HG02840 (cell line): ENCODE data around the gene IL1RAP.
"Not testable (repeated sequence)": the region's sequence is repeated elsewhere in the genome, so short reads cannot be mapped to it uniquely, and the experiment has no call there.

ENCODE experiments used
- ATAC-seq: cut with Tn5 transposase; IDR thresholded peaks from one replicate; pipeline ENCODE4 v1.9.1; 2021; ENCODE audit warnings: mild to moderate bottlenecking, moderate library complexity, moderate number of reproducible peaks; ENCODE audit not compliant: unreplicated experiment, low FRiP score

The IL1RAP gene

GRCh38 chr3:190505381-190506003 is 8.4 kb upstream of the IL1RAP start:
- ATAC-seq, result no peak

- ATAC-seq, result no peak
Observed at GRCh38 chr3:190506271-190506670, 7.6 kb upstream of the IL1RAP start.

- ATAC-seq, result no peak
Observed at GRCh38 chr3:190512666-190513065, 1.2 kb upstream of the IL1RAP start.

- ATAC-seq, result no peak
Observed at GRCh38 chr3:190514413-190515153, 698 bp downstream of the IL1RAP start.

GRCh38 chr3:190516416-190516815 is 2.5 kb downstream of the IL1RAP start:
- ATAC-seq, result no peak

DNA sequence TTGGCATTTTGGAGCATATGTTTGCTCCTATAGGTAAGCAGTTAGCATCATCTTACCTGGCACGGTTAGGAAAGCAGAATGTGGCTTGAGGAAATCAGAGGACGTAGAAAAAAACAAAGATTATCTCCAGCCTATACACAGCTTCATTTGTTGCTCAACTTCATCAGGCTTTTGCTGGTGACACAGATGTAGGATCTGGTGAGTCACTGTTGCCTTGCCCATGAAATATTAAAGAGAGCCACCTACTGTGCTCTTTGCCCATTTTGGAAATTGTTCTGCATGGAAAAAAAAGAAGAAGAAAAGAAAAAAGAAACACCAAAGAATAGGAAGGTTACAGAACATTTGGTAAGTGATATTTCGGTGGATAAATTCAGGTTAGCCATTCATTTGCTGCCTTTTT is 3.8 kb downstream of the IL1RAP start:
- no peak for ATAC-seq

GRCh38 chr3:190518531-190518930 is 4.6 kb downstream of the IL1RAP start:
- not testable (repeated sequence) for ATAC-seq

DNA sequence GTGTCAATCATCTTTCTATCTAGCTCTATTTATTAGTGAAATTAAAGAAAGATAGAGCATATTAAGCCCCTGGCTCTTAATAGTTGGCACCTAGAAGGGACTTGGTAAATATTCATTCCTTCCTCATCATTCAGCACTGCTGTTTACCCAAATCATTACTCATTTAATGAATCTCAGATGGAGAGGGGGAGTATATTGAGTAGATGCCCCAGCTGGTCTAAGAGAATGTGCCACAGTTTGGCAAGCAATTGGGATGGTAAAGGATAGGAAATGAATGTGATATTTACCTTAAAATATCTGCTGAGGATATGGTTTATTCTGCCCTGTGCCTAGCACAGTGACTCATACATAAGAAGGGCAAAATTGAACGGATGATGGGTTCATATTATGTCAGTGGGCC is 6.0 kb downstream of the IL1RAP start:
- no peak for ATAC-seq

DNA sequence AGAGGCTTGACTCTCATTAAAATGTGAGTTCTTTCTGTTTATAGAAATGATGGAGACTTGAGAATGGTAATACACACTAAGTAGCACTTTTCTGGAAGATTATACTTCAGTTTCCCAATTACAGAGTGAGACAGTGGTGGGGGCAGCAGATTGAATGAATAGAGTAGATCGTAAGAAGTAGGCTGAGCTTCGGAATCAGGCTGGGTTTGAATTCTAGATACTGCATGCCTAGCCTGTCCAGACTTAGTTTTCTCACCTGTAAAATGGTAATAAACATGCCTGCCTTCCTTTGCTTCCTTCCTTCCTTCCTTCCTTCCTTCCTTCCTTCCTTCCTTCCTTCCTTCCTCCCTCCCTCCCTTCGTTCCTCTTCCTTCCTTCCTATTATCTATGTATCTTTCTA is 8.1 kb downstream of the IL1RAP start:
- no peak for ATAC-seq

DNA sequence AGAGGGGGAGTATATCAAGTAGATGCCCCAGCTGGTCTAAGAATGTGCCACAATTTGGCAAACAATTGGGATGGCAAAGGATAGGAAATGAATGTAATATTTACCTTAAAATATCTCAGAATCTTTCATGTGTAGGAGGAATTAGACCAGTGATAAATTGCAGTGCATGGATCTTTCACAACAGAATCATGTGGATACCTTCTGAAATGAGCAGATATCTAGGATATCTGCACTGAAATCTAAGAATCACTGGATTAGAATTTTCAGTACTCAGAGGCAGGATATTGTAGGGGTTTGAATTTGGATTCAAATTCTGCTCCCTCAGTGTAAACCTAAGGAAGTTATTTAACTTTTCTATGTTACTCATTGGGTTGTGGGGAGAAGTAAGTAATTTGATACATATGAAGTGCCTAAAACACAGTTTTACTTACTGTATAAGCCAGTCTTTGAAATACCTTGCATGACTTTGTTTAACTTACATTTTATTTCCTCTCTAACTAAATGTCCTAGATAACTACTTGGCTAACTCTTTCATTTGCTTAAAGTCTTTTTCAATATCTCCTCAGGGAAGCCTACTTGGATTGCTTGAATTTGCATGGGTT is 8.8 kb downstream of the IL1RAP start:
- ATAC-seq, result no peak

DNA sequence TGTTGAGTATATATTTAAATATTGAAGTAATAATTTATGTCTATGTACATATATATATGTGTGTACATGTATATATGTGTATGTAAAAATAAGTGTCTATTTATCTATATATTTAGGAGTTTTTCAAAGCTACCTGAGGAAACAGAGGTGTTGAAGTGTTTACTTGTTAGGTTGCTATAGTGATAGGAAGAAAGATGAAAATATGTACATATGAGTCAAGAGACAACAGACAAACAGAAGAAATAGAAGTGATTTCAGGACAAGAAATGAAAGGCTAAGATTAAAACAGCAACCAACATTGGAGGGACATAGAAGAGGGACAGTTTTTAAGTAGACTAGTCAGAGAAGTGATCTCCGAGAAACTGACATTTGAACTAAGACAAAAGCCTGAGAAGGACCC is 11.1 kb downstream of the IL1RAP start:
- no peak for ATAC-seq

GRCh38 chr3:190525634-190526033 is 11.7 kb downstream of the IL1RAP start:
- ATAC-seq, result no peak

DNA sequence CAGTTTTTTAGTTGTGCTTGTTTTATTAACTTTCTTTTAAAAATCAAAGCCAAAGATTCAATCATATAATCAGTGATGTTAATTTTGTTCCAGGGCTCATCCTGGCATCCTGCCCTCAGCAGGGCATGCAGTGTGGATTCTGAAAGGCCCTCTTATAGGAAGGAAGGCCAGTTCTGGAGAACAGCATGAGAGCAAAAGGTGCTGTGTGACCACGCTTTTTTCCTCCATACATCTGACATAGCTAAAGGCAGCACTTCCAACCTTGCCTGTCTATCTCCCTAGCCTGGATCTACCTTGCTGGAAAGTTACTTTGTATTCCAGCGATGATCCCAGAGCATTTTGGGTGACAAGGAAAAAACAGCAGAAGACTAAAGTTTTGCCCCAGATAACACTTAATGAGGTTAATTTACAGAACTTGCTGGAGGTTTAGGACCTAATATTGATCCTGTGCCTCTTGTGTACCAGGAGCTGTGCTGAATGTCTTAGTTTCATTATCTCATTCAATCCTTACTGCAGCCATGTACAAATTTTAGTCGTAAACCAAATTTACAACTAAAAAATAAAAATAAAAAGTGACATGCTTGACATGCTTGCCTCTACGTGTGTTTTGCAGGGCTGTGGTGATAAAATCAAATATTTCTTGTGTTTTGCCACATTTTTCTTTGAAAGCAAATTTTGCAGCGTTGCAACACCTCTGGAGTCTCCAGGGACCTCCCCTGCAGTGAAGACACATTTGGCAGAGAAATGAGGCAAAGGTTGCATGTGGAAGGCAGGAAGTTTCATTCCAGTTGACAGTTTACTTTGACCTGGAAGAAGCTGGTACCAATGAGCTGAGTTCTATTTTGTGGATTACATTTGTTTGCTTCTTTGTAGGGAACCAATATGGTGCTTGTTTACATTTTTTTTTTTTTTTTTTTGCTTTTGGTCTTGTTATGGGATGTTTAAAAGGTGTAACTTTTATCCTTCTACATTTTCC is 13.2 kb downstream of the IL1RAP start:
- no peak for ATAC-seq

DNA sequence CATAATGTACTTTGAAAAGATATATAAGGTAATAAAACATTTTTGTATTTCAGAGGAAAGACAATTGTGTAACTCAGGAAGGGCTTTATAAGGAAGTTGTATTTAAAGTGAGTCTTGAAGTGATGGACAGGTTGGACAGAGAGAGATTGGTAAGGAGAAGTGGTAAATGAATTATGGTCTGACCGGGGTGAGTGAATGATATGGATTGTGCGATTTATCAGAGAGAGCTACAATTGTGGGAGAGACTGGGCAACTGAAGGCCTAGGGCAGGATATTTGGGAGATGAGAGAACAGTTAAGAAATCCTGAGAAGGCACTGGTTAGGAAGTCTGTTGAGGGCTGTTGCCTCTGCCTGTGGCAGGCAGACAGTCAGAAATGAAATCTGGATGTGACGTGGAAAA is 14.8 kb downstream of the IL1RAP start:
- no peak for ATAC-seq

DNA sequence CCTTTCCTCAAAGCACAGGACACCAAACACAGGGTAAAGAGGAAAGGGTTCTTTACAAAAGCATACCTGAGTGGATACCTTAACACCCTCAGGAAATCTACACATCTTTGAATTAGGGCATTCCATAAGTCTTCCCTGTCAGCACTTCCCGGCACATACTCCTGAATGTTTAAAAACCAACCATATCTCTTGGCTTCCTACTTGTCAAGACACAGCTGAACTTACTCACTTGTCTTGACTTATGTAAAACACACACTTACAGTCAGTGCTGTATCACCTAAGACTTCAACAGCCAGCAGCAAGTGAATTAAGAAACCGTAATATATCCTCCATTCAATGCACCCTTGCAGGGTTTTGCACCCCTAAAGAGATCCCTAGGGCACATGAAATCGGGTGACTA is 17.5 kb downstream of the IL1RAP start:
- ATAC-seq, result no peak

- ATAC-seq, result no peak
Observed at GRCh38 chr3:190532731-190533203, 18.9 kb downstream of the IL1RAP start.

DNA sequence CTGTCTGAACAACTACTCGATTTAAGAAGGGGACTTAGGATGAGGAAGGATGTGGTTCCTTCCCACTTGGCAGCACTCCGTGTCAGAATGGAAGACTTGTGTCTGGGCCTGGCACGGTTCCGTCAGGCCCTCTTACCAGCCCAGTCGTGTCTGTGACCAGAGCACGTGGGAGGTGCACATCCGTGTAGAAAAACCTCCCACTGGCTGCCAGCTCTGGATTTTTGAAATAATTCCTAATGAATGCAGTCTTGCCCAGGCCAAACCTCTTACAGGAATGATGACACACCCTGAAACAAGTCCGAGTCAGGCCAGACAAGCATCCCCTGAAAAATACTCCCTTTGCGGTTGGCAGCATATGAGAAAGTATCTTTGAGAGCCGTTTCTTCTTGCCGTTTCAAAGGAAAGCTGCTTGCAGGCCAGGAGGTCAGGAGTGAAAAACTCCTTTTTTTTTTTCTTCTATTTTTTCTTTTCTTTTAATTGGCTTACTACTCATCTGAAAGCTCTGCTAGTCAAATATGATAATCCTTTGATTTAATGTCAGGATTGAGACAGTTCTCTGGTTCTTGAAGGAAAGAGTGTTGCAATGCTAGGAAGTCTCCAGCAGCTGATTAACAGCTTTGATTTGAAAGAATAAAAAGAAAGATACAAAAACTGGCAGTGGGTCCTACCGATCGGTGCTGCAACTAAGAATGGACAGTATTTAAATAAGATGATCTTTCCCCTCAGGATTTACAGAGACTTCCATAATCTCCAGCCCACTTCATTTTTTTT is 19.8 kb downstream of the IL1RAP start:
- no peak for ATAC-seq

DNA sequence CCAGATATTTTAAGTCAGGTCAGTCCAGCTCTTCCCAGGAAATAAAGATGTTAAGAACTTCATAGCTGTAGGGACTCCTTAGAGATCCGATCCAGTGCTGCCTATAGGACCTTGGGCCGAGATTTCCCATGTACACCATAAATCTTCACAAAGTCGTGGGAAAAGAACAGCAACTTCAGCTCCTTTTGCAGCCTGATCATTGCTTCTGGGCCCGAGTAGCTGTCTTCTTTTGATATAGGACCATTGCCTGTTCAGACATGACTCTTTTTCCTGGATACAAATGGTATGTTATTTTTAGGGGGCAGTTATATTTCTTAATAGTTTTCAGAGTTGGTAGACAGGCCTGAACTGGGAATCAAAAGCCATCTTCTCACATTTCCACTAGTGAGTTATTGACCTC is 20.5 kb downstream of the IL1RAP start:
- ATAC-seq, result no peak

- no peak for ATAC-seq
Observed at GRCh38 chr3:190534986-190535385, 21.1 kb downstream of the IL1RAP start.

DNA sequence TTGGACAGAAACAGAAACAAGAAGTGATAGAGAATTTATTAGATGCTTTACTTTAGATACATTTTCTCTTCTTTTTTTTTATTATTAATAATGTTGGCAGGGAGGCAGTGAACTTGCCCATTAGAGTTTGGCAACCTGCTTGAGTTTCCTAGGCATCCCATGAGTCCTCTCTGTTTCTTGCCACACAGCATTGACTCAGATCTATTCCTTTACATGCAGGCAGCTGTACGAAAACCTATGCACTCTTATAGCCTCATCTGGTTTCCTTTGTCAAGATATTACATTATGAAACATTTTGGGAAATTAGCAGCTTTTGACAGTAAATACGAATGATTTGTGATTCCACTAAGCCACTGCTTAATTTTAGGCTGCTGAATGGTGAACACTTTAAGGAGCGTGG is 23.3 kb downstream of the IL1RAP start:
- no peak for ATAC-seq
